Loucy (cell line): ENCODE data around the gene FNDC11.
"Not testable (repeated sequence)": the region's sequence is repeated elsewhere in the genome, so short reads cannot be mapped to it uniquely, and the experiment has no call there.

Source experiments
- H2AFZ ChIP-seq: fragments of 200-600 bp; sonication (generic); 2 replicates; pipeline ENCODE4 v1.6.0; 2016; ENCODE audit warnings: antibody characterized with exemption, mild to moderate bottlenecking, low read length, moderate library complexity
- H3F3A ChIP-seq: fragments of 200-600 bp; 2 replicates; pipeline ENCODE4 v1.6.0; 2016; ENCODE audit warnings: antibody characterized with exemption, low read depth, mild to moderate bottlenecking
- H3K27me3 ChIP-seq: fragments of 200-600 bp; sonication (generic); 2 replicates; pipeline ENCODE4 v1.6.1; 2014; ENCODE audit warnings: low read length, mild to moderate bottlenecking; ENCODE audit not compliant: insufficient read depth, poor library complexity, severe bottlenecking
- H3K36me3 ChIP-seq: fragments of 200-600 bp; sonication (generic); 2 replicates; pipeline ENCODE4 v1.6.1; 2016; ENCODE audit warnings: low read length; ENCODE audit not compliant: insufficient read depth
- H3K4me1 ChIP-seq: fragments of 200-600 bp; sonication (generic); 2 replicates; pipeline ENCODE4 v1.5.1; 2014; ENCODE audit warnings: low read length, mild to moderate bottlenecking; ENCODE audit not compliant: insufficient read depth, poor library complexity, severe bottlenecking
- H3K4me2 ChIP-seq: fragments of 200-600 bp; sonication (generic); 2 replicates; pipeline ENCODE4 v1.6.0; 2014; ENCODE audit warnings: antibody characterized with exemption, low read length, low read depth, mild to moderate bottlenecking; ENCODE audit not compliant: poor library complexity, severe bottlenecking
- H3K4me3 ChIP-seq: fragments of 200-600 bp; sonication (generic); 2 replicates; pipeline ENCODE4 v1.5.1; 2014; ENCODE audit warnings: low read length, mild to moderate bottlenecking, mixed read lengths; ENCODE audit not compliant: poor library complexity, severe bottlenecking
- H3K79me2 ChIP-seq: fragments of 200-600 bp; sonication (generic); 2 replicates; pipeline ENCODE4 v1.6.1; 2014; ENCODE audit warnings: low read length; ENCODE audit not compliant: insufficient read depth
- H3K9ac ChIP-seq: fragments of 200-600 bp; sonication (generic); 2 replicates; pipeline ENCODE4 v1.6.0; 2014; ENCODE audit warnings: mild to moderate bottlenecking, low read depth, low read length, moderate library complexity; ENCODE audit not compliant: poor library complexity, severe bottlenecking
- H3K9me2 ChIP-seq: fragments of 200-600 bp; sonication (generic); replicated peaks from 2 replicates; pipeline ENCODE4 v1.6.1; 2016; ENCODE audit warnings: low read depth, low read length, mixed read lengths
- H3K9me3 ChIP-seq: fragments of 200-600 bp; sonication (generic); 2 replicates; pipeline ENCODE4 v1.6.1; 2014; ENCODE audit warnings: mild to moderate bottlenecking, antibody characterized with exemption, low read length, low read depth; ENCODE audit not compliant: insufficient read depth
- H4K20me1 ChIP-seq: fragments of 200-600 bp; sonication (generic); 2 replicates; pipeline ENCODE4 v1.6.0; 2014; ENCODE audit warnings: antibody characterized with exemption, low read length, mild to moderate bottlenecking; ENCODE audit not compliant: insufficient read depth, poor library complexity, severe bottlenecking
- CTCF ChIP-seq: fragments of 200-600 bp; sonication (generic); conservative IDR thresholded peaks from 2 replicates; pipeline ENCODE4 v1.5.1; 2014; ENCODE audit warnings: mild to moderate bottlenecking, antibody characterized with exemption, low read length
- EZH2phosphoT487 ChIP-seq: fragments of 200-600 bp; IDR thresholded peaks from 2 replicates; pipeline ENCODE4 v1.6.1; 2018; ENCODE audit warnings: antibody characterized with exemption, mild to moderate bottlenecking, moderate library complexity, borderline replicate concordance

The FNDC11 gene

GRCh38 chr20:63557481-63557891, 3.5 kb downstream of the FNDC11 start:
- Histone ChIP-seq H3K4me1 (peaks cover 14% of the 10 kb centered on the region), H3K9me2 (no peaks in the 10 kb centered on the region), H3K36me3 (no peaks in the 10 kb centered on the region), H3K79me2 (no peaks in the 10 kb centered on the region), H3F3A (no peaks in the 10 kb centered on the region), H2AFZ (no peak overlapping the region), H3K27me3 (no peaks in the 10 kb centered on the region), H4K20me1 (no peaks in the 10 kb centered on the region), H3K9ac (no peak overlapping the region), H3K4me2 (no peak overlapping the region), H3K9me3 (no peaks in the 10 kb centered on the region), H3K4me3 (no peak overlapping the region)
- TF ChIP-seq CTCF = no peak
- TF ChIP-seq EZH2phosphoT487 = no peak

- no peak overlapping the region for H3K4me2 ChIP-seq
- H4K20me1 ChIP-seq = no peaks in the 10 kb centered on the region
- no peaks in the 10 kb centered on the region for H3K79me2 ChIP-seq
- no peaks in the 10 kb centered on the region for H3K4me1 ChIP-seq
- H3K9ac ChIP-seq = no peak overlapping the region
- TF ChIP-seq CTCF = no peak
- TF ChIP-seq EZH2phosphoT487 = no peak
- no peaks in the 10 kb centered on the region for H3K27me3 ChIP-seq
- no peaks in the 10 kb centered on the region for H3K9me3 ChIP-seq
- no peak overlapping the region for H3K4me3 ChIP-seq
- no peaks in the 10 kb centered on the region for H3F3A ChIP-seq
- H2AFZ ChIP-seq = no peak overlapping the region
- no peaks in the 10 kb centered on the region for H3K36me3 ChIP-seq
- H3K9me2 ChIP-seq = no peaks in the 10 kb centered on the region
Measured at GRCh38 chr20:63558804-63559484, 5.0 kb downstream of the FNDC11 start.

GRCh38 chr20:63559485-63560332, 5.8 kb downstream of the FNDC11 start:
- not testable (repeated sequence) for H3K4me3 ChIP-seq, H3K36me3 ChIP-seq, H2AFZ ChIP-seq, H3K9ac ChIP-seq, H3K79me2 ChIP-seq, H3K27me3 ChIP-seq, H3K9me2 ChIP-seq, H3F3A ChIP-seq, H4K20me1 ChIP-seq, H3K4me2 ChIP-seq, H3K9me3 ChIP-seq, H3K4me1 ChIP-seq
